Glomerular endothelial cell (primary cell): ENCODE data around the gene RPS26. TPM values are rescaled to one million over a fixed set of nuclear protein-coding genes. Genes with fewer than 3 reads are reported as not detected.
"Not testable (repeated sequence)": the region's sequence is repeated elsewhere in the genome, so short reads cannot be mapped to it uniquely, and the experiment has no call there.

Experiments used
- DNase-seq: peaks from one replicate; pipeline ENCODE4 v3.0.0-alpha.2; 2011; ENCODE audit warnings: low read depth, low spot score; ENCODE audit errors: extremely low read depth
- total RNA-seq: library from RNA; depleted of rRNA; stranded (reverse); fragments of >200 nt; gene quantifications from 2 replicates; pipeline ENCODE4 v1.2.3, GENCODE V29; 2015

The RPS26 gene
- total RNA-seq, result 956 and 971 TPM in 2 replicates

GRCh38 chr12:56041552-56042429 lies at the start of gene RPS26:
RPS26 (plus strand) TSS chr12:56041918; CDS start chr12:56042167, 249 bp downstream.
- peak; percentile 99 for DNase-seq

GRCh38 chr12:55993230-55993853 lies 48.4 kb upstream of the RPS26 start:
- no peak for DNase-seq

- no peak for DNase-seq
Measured at GRCh38 chr12:55995366-55995765, 46.4 kb upstream of the RPS26 start.

- DNase-seq, result no peak
Measured at GRCh38 chr12:55996201-55996714, 45.5 kb upstream of the RPS26 start.

- peak; percentile 78 for DNase-seq
Measured at GRCh38 chr12:55996715-55997534, 44.8 kb upstream of the RPS26 start, which contains the start of gene SUOX. SUOX (plus strand) TSS chr12:55997276; CDS start chr12:56002222, 4,946 bp downstream.

- DNase-seq, result no peak
Measured at GRCh38 chr12:55997535-55997859, 44.2 kb upstream of the RPS26 start.

GRCh38 chr12:55999522-55999921 lies 42.2 kb upstream of the RPS26 start:
- DNase-seq, result not testable (repeated sequence)

GRCh38 chr12:55999999-56000540 lies 41.6 kb upstream of the RPS26 start:
- DNase-seq, result not testable (repeated sequence)

GRCh38 chr12:56001487-56002100 lies 40.1 kb upstream of the RPS26 start:
- no peak for DNase-seq

- not testable (repeated sequence) for DNase-seq
Measured at GRCh38 chr12:56003376-56003775, 38.3 kb upstream of the RPS26 start.

GRCh38 chr12:56004211-56004610 lies 37.5 kb upstream of the RPS26 start:
- DNase-seq, result no peak

- no peak for DNase-seq
Measured at GRCh38 chr12:56007564-56008559, 33.9 kb upstream of the RPS26 start.

GRCh38 chr12:56010111-56010570 lies 31.6 kb upstream of the RPS26 start:
- DNase-seq, result no peak

- DNase-seq, result no peak
Measured at GRCh38 chr12:56011509-56012090, 30.1 kb upstream of the RPS26 start.

GRCh38 chr12:56013482-56013881 lies 28.2 kb upstream of the RPS26 start:
- no peak for DNase-seq

GRCh38 chr12:56014205-56014604 lies 27.5 kb upstream of the RPS26 start:
- DNase-seq, result no peak

- no peak for DNase-seq
Measured at GRCh38 chr12:56017181-56017580, 24.5 kb upstream of the RPS26 start.

- no peak for DNase-seq
Measured at GRCh38 chr12:56018356-56018755, 23.4 kb upstream of the RPS26 start.
